HG03442 (cell line): ENCODE data around the gene MYRFL.

Experiments
- ATAC-seq: cut with Tn5 transposase; IDR thresholded peaks from one replicate; pipeline ENCODE4 v1.9.1; 2021; ENCODE audit warnings: mild to moderate bottlenecking, moderate library complexity; ENCODE audit not compliant: unreplicated experiment

MYRFL gene

GRCh38 chr12:69894800-69895383, 69.9 kb downstream of the MYRFL start:
- ATAC-seq: no peak

- ATAC-seq: no peak
These were observed 71.8 kb downstream of the MYRFL start for GRCh38 chr12:69896653-69897381.

- ATAC-seq: no peak
These were observed 72.7 kb downstream of the MYRFL start for GRCh38 chr12:69897744-69898143.

- ATAC-seq: no peak
These were observed 73.2 kb downstream of the MYRFL start for GRCh38 chr12:69898236-69898635.

GRCh38 chr12:69900720-69901131, 75.7 kb downstream of the MYRFL start:
- peak; percentile 81 for ATAC-seq

GRCh38 chr12:69901221-69901905, 76.3 kb downstream of the MYRFL start:
- ATAC-seq: no peak

- no peak for ATAC-seq
These were observed 78.5 kb downstream of the MYRFL start for GRCh38 chr12:69903548-69903947.

- no peak for ATAC-seq
These were observed 79.8 kb downstream of the MYRFL start for GRCh38 chr12:69904777-69905176.

GRCh38 chr12:69905801-69906200, 80.8 kb downstream of the MYRFL start:
- no peak for ATAC-seq

GRCh38 chr12:69906411-69907216, 81.6 kb downstream of the MYRFL start:
- peak; percentile 76 for ATAC-seq

- no peak for ATAC-seq
These were observed 83.2 kb downstream of the MYRFL start for GRCh38 chr12:69908203-69908602.

- no peak for ATAC-seq
These were observed 85.7 kb downstream of the MYRFL start for GRCh38 chr12:69910694-69911093.

GRCh38 chr12:69913526-69913925, 88.5 kb downstream of the MYRFL start:
- ATAC-seq: no peak

GRCh38 chr12:69915964-69916363, 90.9 kb downstream of the MYRFL start:
- ATAC-seq: no peak

GRCh38 chr12:69916544-69917235, 91.7 kb downstream of the MYRFL start:
- ATAC-seq: no peak

- ATAC-seq: no peak
These were observed 93.3 kb downstream of the MYRFL start for GRCh38 chr12:69918287-69918686.

GRCh38 chr12:69919495-69919894, 94.5 kb downstream of the MYRFL start:
- ATAC-seq: no peak

- no peak for ATAC-seq
These were observed 96.8 kb downstream of the MYRFL start for GRCh38 chr12:69921831-69922230.

- peak; percentile 68 for ATAC-seq
These were observed 98.0 kb downstream of the MYRFL start for GRCh38 chr12:69922999-69923398.

- no peak for ATAC-seq
These were observed 100.3 kb downstream of the MYRFL start for GRCh38 chr12:69925291-69925690.

- no peak for ATAC-seq
These were observed 102.1 kb downstream of the MYRFL start for GRCh38 chr12:69927164-69927563.
